Stimulated activated CD4-positive, alpha-beta T cell treated with anti-CD3 and anti-CD28 coated beads, Interleukin-15, amount 100 ng/mL, for 24 hours (primary cell): ENCODE data around the gene RPL29.
A peak's percentile ranks its signal among the peaks of the same experiment; 100 is the strongest.

Experiments
- DNase-seq: peaks from one replicate; pipeline ENCODE4 v3.0.0-alpha.2; 2020

The RPL29 gene

GRCh38 chr3:51961602-51962569 is 33.8 kb downstream of the RPL29 start:
- no peak for DNase-seq

DNA sequence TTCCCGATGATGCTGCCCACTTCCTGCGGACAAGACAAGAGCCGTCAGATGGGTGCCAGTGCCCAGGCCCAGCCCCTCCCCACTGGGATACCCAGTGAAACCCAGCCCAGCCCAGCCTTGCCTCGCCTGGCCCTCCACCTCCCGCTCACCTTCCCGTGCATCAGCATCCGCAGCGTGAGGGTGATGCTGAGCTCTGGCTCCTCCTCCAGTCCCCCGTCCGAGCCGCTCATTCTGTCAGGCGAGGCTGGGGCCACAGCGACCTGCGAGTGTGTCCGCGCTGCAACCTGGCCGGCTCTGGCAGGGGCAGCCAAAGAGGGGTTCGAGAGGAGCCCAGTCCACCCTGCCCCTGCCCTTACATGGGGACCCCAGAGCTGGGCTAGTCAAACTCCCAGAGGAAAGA is 34.7 kb downstream of the RPL29 start:
- no peak for DNase-seq

DNA sequence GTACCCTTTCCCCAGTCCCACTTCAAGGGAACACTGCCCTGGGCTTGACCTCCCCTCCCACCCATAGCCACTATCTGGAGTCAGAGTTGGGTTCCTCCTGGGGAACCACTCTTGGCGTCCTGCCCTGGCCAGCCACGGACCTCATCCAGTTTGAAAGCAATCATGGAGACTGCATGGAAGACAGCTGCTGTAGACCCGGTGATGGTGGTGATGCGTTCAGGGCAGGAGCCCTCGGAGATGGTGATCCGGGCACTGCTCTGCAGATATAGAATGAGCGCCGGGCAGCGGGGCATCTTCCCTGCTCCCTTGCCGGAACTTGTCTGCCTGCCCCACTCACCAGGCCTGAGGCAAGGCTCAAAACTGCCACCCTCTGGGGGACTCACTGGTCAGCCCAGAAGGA is 35.3 kb downstream of the RPL29 start:
- DNase-seq: no peak

DNA sequence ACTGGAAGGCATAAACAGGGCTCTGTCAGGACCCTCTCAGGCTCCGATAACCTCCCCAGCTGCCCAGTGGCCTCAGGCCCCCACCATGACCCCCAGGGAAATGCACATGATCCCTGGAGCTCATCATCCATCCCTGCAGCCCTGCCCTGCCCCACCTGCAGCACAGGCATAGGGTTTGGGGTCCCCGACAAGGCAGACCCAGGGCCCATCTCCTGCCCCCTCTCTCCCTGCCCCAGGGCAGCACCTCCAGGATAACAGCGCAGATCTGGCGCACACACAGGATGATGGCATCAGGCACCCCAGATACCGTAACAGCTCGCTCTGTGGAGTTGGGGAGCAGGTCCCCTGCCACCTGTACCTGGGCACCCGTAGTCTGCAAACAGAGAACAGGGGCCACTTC is 36.0 kb downstream of the RPL29 start:
- DNase-seq: no peak

DNA sequence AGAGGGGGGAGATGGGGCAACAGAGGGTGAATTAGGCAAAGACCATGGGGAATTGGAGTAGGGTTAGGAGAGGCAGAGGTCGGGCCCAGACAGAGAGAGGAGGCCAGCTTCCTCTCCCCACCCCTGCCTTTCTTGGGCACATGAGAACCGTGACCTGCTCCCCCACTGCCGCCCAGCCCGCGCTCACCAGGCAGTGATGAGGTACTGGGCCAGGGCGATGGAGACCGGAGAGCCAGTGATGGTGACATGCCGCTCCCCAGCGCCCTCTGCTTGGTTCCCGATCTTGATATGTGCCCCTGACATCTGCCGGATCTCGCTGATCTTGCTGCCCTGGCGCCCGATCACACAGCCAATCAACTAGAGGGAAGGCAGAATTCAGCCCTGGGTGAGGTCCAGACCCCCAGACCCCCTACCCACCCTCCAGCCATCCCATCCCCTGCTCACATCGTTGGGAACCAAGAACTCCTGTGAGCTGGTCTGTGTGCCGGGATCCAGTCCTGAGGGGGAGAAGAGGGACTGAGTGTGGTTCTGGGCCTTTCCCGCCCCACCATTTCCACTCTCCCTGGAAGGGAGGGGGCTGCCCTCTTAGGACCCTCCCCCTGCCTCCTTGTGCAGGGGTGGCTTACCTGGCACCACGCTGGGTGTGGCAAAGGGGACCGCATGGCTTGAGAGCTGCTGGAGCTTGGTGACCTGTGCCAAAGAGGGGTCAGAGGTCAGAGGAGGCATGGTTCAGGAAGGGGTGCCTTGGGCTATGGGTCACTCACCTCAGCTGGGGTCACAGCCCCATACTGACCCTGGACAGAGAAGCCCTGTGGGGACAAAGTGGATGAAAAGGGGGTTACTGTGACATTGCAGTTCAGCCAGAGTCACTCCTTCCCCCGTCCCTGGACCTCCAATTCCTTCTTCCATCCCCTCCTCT is 36.8 kb downstream of the RPL29 start:
- no peak for DNase-seq

DNA sequence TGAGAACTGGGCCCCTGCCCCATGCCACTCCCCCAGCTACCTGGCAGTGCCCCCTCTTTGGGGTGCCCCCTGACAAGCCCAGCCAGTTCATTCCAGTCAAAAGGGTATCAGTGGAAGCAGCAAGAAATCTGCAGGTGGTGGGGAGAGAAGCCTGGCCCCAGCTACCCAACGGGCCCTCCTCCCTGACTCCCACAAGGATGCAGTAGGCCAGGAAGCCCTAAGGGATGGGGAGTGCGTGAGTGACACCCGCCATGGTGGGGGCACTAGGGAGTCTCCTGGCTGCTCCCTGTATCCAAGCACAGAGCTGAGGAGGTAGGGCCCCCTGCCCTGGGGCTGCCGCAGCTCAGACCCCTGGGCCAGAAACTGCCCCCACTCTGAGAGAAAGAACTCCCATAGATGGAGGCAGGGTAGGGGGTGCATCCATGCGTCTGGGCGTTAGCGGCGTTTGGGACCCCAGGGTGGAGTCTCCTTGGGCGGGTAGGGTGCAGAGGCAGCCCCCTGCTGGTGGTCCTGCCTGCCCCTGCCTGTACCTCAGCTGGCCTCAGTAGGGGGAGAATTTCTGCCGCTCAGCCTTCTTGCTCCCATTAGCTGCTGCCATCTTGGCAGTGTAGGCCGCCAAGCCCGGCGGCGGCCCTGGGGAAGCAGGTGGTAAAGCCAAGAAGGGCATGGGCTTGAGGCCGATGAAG is 38.0 kb downstream of the RPL29 start:
- no peak for DNase-seq

DNA sequence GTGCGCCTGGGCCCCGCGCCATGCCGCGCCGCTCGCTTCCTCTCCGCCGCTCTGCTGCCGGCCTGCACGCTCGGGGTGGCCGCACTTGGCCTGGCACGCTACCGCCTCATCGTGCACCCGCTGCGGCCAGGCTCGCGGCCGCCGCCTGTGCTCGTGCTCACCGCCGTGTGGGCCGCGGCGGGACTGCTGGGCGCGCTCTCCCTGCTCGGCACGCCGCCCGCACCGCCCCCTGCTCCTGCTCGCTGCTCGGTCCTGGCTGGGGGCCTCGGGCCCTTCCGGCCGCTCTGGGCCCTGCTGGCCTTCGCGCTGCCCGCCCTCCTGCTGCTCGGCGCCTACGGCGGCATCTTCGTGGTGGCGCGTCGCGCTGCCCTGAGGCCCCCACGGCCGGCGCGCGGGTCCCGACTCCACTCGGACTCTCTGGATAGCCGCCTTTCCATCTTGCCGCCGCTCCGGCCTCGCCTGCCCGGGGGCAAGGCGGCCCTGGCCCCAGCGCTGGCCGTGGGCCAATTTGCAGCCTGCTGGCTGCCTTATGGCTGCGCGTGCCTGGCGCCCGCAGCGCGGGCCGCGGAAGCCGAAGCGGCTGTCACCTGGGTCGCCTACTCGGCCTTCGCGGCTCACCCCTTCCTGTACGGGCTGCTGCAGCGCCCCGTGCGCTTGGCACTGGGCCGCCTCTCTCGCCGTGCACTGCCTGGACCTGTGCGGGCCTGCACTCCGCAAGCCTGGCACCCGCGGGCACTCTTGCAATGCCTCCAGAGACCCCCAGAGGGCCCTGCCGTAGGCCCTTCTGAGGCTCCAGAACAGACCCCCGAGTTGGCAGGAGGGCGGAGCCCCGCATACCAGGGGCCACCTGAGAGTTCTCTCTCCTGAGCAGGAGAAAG is 39.6 kb downstream of the RPL29 start:
- peak; percentile 58 for DNase-seq

- no peak for DNase-seq
These were observed 40.4 kb downstream of the RPL29 start, which contains the start of gene GPR62 for GRCh38 chr3:51955175-51955892. GPR62 (plus strand) TSS chr3:51955381; CDS start chr3:51955653, 272 bp downstream.

GRCh38 chr3:51954713-51955112 is 41.0 kb downstream of the RPL29 start:
- no peak for DNase-seq

DNA sequence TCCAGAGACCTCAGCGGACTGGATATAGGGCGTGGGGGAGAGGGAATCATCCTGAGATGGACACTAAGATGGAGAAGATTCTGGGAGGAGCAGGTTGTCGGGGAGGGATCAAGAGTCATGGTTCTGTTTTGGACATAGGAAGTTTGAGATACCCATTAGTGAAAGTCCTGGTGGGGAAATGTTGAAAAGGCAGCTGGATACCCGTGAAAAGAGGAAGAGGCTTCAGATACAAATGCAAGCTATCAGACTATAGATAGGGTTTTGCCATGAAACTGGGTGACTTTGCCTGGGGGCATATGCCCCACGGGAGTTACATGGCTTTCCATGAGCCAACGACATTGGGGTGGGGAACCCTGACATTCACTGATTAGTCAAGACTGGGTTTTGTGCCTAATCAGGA is 41.6 kb downstream of the RPL29 start:
- DNase-seq: no peak

DNA sequence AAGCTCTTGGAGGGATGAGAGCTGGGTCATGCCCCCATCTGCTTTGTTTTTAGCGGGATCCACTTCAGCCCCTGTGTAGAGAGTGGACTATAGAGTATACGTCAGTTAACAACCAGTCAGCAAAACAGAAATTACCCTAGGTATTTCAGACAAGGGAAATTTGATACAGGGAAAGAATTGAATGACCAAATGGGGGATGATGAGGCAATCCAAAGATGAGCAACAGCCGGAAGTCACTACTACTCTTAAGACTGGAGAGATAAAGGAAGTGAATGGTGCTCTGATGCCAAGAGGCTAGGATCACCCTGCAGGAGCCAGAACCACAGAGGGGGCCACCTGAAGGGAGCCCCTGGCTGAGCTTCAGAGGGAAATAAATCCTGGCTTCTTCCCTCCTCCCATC is 42.2 kb downstream of the RPL29 start:
- DNase-seq: no peak

GRCh38 chr3:51950899-51951298 is 44.8 kb downstream of the RPL29 start:
- DNase-seq: no peak

GRCh38 chr3:51949121-51949520 is 46.6 kb downstream of the RPL29 start:
- no peak for DNase-seq

DNA sequence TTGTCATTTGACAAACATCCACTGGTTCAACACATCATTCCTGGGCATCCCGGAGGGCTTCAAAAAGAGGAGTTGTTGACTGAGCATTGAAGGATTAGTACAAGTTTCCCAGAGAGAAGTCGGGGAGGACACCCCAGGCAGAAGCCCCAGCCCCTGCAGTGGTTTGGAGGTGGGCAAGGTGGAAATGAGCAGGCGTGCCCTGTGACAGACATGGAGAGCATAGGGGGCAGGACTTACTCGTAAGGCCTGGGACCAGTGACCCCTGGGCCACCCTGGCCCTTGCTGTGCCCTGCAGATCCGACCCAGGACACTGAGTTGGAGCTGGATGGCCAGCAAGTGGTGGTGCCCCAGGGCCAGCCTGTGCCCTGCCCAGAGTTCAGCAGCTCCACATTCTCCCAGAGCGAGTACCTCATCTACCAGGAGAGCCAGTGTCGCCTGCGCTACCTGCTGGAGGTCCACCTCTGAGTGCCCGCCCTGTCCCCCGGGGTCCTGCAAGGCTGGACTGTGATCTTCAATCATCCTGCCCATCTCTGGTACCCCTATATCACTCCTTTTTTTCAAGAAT is 47.6 kb downstream of the RPL29 start:
- no peak for DNase-seq

- no peak for DNase-seq
These were observed 48.3 kb downstream of the RPL29 start for GRCh38 chr3:51947215-51947900.

GRCh38 chr3:51946796-51947195 is 48.9 kb downstream of the RPL29 start:
- no peak for DNase-seq

- DNase-seq: no peak
These were observed 49.6 kb downstream of the RPL29 start for GRCh38 chr3:51945926-51946705.

DNA sequence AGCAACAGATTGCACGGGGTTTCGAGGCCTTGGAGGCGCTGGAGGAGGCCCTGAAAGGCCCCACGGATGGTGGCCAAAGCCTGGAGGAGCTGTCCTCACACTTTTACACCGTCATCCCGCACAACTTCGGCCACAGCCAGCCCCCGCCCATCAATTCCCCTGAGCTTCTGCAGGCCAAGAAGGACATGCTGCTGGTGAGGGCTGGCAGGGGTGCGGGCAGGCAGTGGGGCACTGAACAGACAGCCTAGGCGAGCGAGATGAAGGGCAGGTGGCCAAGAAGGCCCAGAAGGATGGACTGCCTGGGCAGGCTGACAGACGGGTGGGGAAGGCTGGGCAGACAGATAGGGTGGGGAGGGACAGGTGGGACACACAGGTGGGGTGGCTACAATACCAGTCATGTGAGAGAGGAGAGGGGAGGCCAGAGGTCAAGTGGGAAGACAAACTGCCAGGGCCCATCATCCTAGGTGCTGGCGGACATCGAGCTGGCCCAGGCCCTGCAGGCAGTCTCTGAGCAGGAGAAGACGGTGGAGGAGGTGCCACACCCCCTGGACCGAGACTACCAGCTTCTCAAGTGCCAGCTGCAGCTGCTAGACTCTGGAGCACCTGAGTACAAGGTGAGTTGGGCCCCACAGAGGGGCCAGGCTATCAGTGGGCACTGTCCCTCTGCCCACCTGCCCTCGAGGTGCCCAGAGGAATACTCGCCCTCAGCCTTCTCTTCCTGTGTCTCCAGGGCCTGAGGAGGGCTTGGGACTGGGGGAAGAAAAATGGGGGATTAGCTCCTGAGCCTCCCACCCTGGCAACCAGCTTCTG is 50.5 kb downstream of the RPL29 start:
- DNase-seq: no peak
